ENCODE measurements around the gene MDFI.

- no peak for TF ChIP-seq POLR2A (IDR thresholded peaks at IDR 0.05; ENCODE audit: low read depth, low read length)
- no peak for TF ChIP-seq POLR2AphosphoS5 (IDR thresholded peaks at IDR 0.05; ENCODE audit: low read depth, low read length)
Measured at GRCh38 chr6:41633056-41633634, 5.1 kb upstream of the MDFI start.
